ENCODE results near the gene SESN1.

DNA sequence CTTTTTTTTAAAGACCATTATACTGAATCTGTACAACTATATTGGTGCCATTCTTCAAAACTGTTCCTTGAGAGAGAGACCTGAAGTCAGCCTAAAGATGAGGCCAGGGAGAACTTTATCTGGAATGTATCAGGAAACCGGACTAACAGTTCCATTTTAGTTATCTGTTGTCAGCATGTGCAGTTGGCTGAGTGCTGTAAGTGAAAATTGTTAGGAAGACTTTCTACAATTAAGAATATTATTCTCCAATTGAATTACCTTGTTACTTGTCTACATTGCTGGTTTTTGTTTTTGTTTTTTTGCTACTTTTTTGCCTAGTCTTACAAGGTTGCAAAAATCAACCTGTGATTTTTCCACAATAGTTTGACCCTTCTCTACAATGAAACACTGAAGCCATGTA is 8.1 kb upstream of the SESN1 start:
- TF ChIP-seq, protein P1, sequence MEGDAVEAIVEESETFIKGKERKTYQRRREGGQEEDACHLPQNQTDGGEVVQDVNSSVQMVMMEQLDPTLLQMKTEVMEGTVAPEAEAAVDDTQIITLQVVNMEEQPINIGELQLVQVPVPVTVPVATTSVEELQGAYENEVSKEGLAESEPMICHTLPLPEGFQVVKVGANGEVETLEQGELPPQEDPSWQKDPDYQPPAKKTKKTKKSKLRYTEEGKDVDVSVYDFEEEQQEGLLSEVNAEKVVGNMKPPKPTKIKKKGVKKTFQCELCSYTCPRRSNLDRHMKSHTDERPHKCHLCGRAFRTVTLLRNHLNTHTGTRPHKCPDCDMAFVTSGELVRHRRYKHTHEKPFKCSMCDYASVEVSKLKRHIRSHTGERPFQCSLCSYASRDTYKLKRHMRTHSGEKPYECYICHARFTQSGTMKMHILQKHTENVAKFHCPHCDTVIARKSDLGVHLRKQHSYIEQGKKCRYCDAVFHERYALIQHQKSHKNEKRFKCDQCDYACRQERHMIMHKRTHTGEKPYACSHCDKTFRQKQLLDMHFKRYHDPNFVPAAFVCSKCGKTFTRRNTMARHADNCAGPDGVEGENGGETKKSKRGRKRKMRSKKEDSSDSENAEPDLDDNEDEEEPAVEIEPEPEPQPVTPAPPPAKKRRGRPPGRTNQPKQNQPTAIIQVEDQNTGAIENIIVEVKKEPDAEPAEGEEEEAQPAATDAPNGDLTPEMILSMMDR (IDR thresholded peaks at IDR 0.05; ENCODE audit: borderline replicate concordance, extremely low read depth, low read length, poor library complexity, severe bottlenecking) = no peak
- TF ChIP-seq EZH2 (IDR thresholded peaks at IDR 0.05; ENCODE audit: borderline replicate concordance, low read depth, low read length, severe bottlenecking) = no peak

Data from DND-41 (cell line).